SK-N-SH (cell line): ENCODE results near the gene BBS9.

Experiments used
- CTCF ChIP-seq: fragments of 200-600 bp; sonication (generic); IDR thresholded peaks from 2 replicates; pipeline ENCODE4 v1.6.1; 2017; ENCODE audit warnings: antibody characterized with exemption, mild to moderate bottlenecking, moderate library complexity
- RAD21 ChIP-seq: IDR thresholded peaks from 2 replicates; pipeline ENCODE4 v1.6.1; 2012; ENCODE audit warnings: mild to moderate bottlenecking, low read length
- TEAD4 ChIP-seq: IDR thresholded peaks from 2 replicates; pipeline ENCODE4 v1.4.0; 2012; ENCODE audit warnings: mild to moderate bottlenecking, borderline replicate concordance; ENCODE audit not compliant: insufficient read depth

- TF ChIP-seq CTCF: no peak
- TF ChIP-seq RAD21: no peak
- TF ChIP-seq TEAD4: no peak
Observed at GRCh38 chr7:33616752-33617151, 487.4 kb downstream of the BBS9 start.
